ENCODE data around the gene MIA3.
A peak's percentile ranks its signal among the peaks of the same experiment; 100 is the strongest.

The MIA3 gene

GRCh38 chr1:222618880-222619596 lies 1.1 kb downstream of the MIA3 start:
- DNase-seq, result peak; percentile 46

- no peak for DNase-seq
These were observed 2.7 kb downstream of the MIA3 start for GRCh38 chr1:222620566-222620965.

GRCh38 chr1:222622765-222623164 lies 4.9 kb downstream of the MIA3 start:
- DNase-seq, result no peak

GRCh38 chr1:222623458-222623857 lies 5.6 kb downstream of the MIA3 start:
- DNase-seq, result no peak

- DNase-seq, result no peak
These were observed 6.3 kb downstream of the MIA3 start for GRCh38 chr1:222624214-222624613.

GRCh38 chr1:222627232-222627631 lies 9.3 kb downstream of the MIA3 start:
- DNase-seq, result no peak

GRCh38 chr1:222629921-222630535 lies 12.1 kb downstream of the MIA3 start:
- no peak for DNase-seq

GRCh38 chr1:222631611-222632208 lies 13.8 kb downstream of the MIA3 start:
- DNase-seq, result no peak

GRCh38 chr1:222632749-222633148 lies 14.9 kb downstream of the MIA3 start:
- no peak for DNase-seq

- DNase-seq, result peak; percentile 72
These were observed 16.5 kb downstream of the MIA3 start for GRCh38 chr1:222634180-222635013.

GRCh38 chr1:222641269-222641948 lies 23.5 kb downstream of the MIA3 start:
- no peak for DNase-seq

GRCh38 chr1:222642468-222642867 lies 24.6 kb downstream of the MIA3 start:
- no peak for DNase-seq

GRCh38 chr1:222643606-222643937 lies 25.7 kb downstream of the MIA3 start:
- no peak for DNase-seq

GRCh38 chr1:222643938-222644635 lies 26.2 kb downstream of the MIA3 start:
- DNase-seq, result peak; percentile 98

- DNase-seq, result no peak
These were observed 26.7 kb downstream of the MIA3 start for GRCh38 chr1:222644636-222644980.

GRCh38 chr1:222652676-222653075 lies 34.8 kb downstream of the MIA3 start:
- DNase-seq, result no peak

- DNase-seq, result no peak
These were observed 35.4 kb downstream of the MIA3 start for GRCh38 chr1:222653178-222653827.

GRCh38 chr1:222654849-222655248 lies 37.0 kb downstream of the MIA3 start:
- DNase-seq, result no peak

GRCh38 chr1:222656391-222657155 lies 38.7 kb downstream of the MIA3 start:
- no peak for DNase-seq

- DNase-seq, result no peak
These were observed 40.0 kb downstream of the MIA3 start for GRCh38 chr1:222657899-222658298.

- no peak for DNase-seq
These were observed 45.6 kb downstream of the MIA3 start for GRCh38 chr1:222663431-222663934.

All from NCI-H510A treated with DMSO at 0.1 percent for 48 hours (cell line).